ENCODE results near the gene CCM2.
"Not testable (repeated sequence)": the region's sequence is repeated elsewhere in the genome, so short reads cannot be mapped to it uniquely, and the experiment has no call there.

Gene CCM2

DNA sequence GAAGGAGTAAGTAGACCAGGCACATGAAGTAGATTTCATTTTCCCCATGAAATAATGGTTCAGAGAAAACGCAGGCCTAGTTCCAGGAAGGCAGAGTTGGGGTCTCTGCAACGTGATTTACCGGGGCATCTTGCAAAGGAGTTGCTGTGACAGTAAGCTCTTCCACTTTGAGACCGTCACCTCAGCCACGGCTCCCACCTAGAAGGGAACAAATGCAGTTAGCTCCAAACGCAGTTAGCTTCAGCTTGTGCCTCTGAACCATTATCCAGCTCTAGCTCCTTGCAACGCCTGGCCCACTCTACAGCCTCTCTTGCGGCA, 14.1 kb upstream of the CCM2 start:
- no peak for TF ChIP-seq CTCF (conservative IDR thresholded peaks at IDR 0.05)
- peak overlapping the region; percentile 94 for H3K27ac ChIP-seq

- TF ChIP-seq CTCF (conservative IDR thresholded peaks at IDR 0.05) (no peak), ZFX (IDR thresholded peaks at IDR 0.05) (peak; percentile 74)
- H3K27ac ChIP-seq = peak overlapping the region; percentile 94
Observed at GRCh38 chr7:44986218-44987053, 13.6 kb upstream of the CCM2 start.

- TF ChIP-seq CTCF (conservative IDR thresholded peaks at IDR 0.05) (no peak), ZFX (IDR thresholded peaks at IDR 0.05) (no peak)
Observed at GRCh38 chr7:44987457-44987856, 12.5 kb upstream of the CCM2 start.

GRCh38 chr7:44987996-44988395, 12.0 kb upstream of the CCM2 start:
- no peak overlapping the region for H3K27ac ChIP-seq

More at GRCh38 chr7:44987457-44987856, 12.5 kb upstream of the CCM2 start:
- peak overlapping the region; percentile 94 for H3K27ac ChIP-seq

DNA sequence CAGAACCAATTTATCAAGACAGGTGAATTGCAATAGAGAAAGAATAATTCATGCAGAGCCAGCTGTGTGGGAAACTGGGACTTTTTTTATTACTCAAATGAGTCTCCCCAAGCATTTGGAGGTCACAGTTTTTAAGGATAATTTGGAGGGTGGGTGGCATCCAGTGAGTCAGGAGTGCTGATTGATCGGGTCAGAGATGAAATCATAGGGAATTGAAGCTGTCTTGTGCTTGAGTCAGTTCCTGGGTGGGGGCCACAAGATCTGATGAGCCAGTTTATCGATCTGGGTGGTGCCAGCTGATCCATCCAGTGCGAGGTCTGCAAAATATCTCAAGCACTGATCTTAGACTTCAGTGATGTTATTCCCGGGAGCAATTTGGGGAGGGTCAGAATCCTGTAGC, 11.3 kb upstream of the CCM2 start:
- TF ChIP-seq ZFX (IDR thresholded peaks at IDR 0.05) (no peak), CTCF (conservative IDR thresholded peaks at IDR 0.05) (no peak)
- no peak overlapping the region for H3K27ac ChIP-seq

More at GRCh38 chr7:44987996-44988395, 12.0 kb upstream of the CCM2 start:
- TF ChIP-seq ZFX (IDR thresholded peaks at IDR 0.05) = no peak
- TF ChIP-seq CTCF (conservative IDR thresholded peaks at IDR 0.05) = no peak

- TF ChIP-seq CTCF (conservative IDR thresholded peaks at IDR 0.05) = no peak
- no peak for TF ChIP-seq ZFX (IDR thresholded peaks at IDR 0.05)
- H3K27ac ChIP-seq = no peak overlapping the region
Observed at GRCh38 chr7:44989132-44989531, 10.9 kb upstream of the CCM2 start.

GRCh38 chr7:44990109-44991023, 9.6 kb upstream of the CCM2 start:
- H3K27ac ChIP-seq = no peak overlapping the region
- TF ChIP-seq ZFX (IDR thresholded peaks at IDR 0.05) = no peak
- TF ChIP-seq CTCF (conservative IDR thresholded peaks at IDR 0.05) = no peak

DNA sequence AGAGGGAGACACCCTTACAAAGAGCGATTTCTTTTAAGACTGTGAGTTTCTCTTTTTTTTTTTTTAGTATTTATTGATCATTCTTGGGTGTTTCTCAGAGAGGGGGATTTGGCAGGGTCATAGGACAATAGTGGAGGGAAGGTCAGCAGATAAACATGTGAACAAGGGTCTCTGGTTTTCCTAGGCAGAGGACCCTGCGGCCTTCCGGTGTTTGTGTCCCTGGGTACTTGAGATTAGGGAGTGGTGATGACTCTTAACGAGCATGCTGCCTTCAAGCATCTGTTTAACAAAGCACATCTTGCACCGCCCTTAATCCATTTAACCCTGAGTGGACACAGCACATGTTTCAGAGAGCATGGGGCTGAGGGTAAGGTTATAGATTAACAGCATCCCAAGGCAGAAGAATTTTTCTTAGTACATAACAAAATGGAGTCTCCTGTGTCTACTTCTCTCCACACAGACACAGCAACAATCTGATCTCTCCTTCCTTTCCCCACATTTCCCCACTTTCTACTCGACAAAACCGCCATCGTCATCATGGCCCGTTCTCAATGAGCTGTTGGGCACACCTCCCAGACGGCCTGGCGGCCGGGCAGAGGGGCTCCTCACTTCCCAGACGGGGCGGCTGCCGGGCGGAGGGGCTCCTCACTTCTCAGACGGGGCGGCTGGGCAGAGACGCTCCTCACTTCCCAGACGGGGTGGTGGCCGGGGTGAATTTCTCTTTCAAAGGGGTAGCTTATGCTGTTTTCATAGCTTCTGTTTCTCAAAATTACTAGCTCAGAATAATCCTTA, 7.8 kb upstream of the CCM2 start:
- H3K27ac ChIP-seq = not testable (repeated sequence)
